ENCODE measurements around the gene HECW1.

Gene HECW1

DNA sequence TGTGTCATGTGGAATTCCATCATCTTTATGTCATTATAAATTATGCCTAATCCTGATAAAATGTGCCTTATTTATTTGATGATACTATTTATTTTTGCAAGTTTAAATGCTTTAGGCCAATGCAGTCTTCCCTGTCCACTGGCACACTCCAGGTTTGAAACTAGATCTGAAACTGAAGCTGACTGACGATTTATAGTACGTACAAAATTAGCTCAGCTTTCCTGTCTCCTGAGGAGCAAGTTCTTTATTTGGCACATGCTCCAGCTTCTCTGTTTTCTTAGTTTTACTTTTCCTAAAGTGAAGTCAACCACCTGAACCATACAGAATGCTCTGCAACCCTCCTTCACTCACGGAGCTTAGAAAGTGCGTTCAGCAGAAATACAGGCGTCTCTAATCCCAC, 164.1 kb downstream of the HECW1 start:
- no peak for DNase-seq

DNA sequence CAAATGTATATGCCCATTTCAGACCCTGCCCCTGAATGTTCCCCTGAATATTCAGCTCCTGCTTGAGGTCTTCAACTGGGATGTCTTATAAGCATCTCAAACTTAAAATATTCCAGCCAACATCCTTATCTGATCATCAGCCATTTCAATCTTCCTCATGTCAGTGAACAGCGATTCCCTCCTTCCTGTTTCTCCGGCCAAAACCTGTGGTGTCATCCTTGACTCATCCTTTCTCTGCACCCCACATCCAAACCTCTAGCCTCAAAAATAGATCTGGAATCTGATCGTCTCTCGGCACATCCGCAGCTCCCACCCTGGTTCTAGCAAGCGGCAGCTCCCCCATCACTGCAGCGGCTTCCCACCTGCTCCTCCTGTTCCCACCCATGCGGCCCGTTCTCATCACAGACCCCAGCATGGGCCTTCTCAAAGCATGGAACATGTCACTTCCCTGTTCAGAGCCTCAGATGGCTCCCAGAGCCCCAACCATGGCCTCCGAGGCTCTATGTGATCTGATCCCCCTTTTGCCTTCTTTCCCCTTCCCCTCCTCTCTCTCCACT, 165.7 kb downstream of the HECW1 start:
- no peak for DNase-seq

DNA sequence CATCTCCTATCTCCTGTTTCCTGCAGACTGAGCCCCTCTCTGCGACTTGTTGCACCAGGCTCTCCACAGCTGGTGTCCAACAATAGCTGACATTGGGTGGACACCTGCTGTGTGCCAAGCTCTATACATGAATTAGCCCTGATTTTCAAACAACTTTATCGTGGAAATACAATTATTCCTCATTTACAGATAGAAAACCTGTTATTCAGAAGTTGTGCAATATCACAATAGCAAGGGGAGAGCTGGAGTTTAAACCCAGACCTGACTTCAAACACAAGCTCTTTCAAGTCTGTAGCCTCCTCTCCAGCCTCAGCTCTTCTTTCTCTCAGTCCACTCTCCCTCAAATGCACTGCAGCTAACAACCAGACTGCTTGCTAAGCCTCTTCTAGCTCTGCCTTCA, 168.8 kb downstream of the HECW1 start:
- no peak for DNase-seq

DNA sequence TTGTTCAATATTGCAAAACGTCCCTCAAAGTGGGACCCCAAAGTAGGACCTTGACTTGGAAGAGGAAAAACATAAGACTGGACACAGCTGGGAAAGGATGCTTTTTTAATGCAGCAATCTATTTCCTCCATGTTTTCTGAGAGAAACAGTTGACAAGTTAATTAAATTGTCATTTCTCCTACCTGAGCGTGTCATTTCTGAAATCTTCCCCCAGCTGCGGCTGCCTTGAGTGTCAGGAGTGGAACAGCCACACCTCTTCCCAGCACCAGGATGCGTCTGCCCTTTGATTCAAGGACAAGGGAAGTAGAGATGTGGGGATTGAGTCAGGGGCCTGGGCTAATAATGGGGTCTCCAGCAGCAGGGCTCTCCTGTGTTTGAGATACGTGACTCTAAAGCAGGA, 171.3 kb downstream of the HECW1 start:
- no peak for DNase-seq

DNA sequence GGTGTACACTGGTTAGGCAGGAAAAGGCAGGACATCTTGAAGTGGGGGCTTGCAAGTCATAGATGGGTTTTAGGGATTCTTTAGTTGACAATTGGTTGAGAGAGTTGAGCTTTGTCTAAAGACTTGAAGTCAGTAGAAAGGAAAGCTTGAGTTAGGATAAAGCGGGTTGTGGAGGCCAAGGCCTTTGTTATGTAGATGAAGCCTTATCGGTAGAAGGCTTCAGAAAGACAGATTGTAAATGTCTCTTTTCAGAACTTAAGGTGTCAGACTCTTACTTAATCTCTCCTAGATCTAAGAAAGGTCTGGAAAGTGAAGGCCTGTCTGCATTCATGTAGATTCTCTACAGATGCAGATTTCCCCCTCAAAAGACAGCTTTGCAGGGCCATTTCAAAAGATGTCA, 177.4 kb downstream of the HECW1 start:
- DNase-seq = no peak

DNA sequence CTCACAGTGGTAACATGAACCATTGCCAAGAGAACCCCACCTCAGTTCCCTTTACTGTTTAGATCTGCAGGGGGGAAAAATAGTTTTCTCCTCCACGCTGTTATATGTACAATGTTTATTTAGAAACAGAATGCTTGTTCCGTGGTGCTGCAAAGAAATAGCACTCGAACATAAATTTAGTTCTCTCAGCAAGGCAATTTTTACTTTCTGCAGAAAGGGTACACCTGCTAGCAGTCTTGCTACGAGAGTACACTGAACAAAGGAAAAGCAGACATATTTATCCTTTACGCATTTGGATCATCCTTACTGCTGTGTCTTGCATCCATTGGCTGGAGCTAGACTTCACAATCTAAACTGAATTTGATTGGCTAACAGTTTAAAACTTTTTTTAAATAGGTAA, 178.5 kb downstream of the HECW1 start:
- DNase-seq = no peak

DNA sequence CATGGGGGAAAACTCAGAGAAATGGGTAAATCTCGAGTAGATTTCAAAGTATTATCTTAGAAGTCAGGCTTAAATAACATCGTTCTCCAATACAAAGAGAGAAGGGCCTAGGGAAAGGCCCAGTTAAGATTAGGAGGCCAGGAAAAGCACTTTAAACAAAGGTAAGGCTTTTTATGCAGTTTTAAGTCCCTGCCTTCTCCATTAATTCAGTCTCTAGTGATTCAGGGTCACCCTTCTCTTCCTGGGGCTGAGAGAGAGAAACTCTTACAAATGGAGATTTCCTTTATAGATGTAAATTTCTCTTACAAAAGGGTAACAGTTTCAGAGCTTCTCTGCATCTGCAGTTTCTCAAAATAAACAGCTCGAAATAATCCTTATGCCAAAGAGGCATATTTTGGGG, 179.3 kb downstream of the HECW1 start:
- no peak for DNase-seq

DNA sequence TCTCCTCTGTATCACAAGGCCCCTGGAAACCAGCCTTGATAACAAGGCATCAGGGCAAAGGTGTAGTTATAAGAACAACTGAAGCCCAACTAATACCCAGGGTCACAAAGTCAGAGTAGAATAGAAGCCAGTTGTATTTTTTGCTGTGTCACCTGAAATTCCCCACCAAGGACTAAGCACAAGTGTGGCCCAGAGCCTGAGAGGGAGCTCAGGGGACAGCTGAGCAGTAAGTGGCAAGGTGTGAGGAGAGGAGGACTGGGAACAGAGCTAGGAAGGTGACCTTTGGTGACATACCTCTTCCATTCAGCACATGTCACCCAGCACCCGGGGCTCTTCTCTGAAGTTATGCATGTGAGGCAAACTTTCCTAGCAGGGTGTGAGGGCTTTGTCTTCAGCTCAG, 179.9 kb downstream of the HECW1 start:
- no peak for DNase-seq

DNA sequence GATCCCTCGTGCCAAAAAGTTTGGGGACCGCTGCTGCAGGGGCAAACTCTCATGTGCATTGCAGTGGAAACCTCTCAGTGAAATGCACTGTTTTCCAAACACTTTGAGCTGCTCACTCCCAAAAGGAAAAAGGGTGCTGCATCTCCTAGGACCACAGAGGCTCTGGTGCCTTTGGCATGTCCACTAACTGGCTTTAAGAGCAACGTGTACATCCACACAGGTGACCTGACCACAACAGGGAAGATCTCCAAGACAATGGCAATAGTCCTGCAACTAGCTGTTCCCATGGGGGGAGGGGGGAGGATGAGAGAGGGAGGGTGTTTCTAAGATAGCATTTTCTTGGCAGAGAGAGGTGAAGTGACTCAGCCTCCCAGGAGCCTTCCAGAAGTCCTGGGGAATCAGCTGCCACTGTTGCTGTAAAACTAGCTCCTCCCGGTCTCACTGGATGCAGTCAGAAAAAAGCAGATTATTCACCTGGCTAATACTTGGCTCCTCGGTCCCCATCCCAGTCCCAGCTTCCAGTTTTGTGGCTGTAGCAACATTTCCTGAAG, 181.7 kb downstream of the HECW1 start:
- DNase-seq = no peak

DNA sequence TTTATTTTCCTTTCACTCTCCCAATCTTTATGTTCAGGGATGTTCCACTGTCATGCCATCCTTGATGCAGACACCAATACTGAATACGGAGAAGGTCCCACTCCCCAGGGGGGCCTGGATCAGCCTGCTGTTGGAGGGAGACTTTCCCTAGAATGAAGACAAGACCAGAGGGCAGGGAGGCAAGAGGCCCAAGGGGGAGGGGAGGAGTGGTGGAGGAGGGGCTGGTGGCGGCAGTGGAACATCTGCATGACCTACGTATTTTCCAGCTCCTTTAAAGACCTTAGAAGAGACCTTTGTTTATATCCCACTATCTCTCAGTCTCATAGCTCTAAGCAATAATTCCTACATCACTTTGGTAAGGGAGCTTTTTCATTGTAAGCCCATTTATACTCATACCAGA, 183.0 kb downstream of the HECW1 start:
- DNase-seq = no peak

DNA sequence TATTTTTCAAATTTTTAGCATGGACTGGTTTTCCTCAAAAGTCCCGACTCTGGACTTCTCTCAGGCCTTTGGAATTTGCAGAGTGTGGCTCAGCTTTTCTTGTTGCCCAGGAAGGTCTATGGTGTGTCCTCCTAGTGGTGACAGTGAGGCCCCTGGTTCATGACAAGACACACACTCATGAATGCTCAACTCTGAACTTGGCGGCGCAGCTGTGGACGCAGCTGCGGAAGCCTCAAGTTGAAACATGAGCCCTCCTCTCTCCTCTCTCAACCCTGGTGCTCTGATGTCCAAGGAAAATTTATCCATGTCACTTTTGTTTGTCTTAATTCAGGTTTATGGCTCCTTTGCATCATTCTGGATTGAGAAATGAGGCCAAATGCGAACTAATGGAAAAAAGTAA, 183.9 kb downstream of the HECW1 start:
- DNase-seq = peak; percentile 67

DNA sequence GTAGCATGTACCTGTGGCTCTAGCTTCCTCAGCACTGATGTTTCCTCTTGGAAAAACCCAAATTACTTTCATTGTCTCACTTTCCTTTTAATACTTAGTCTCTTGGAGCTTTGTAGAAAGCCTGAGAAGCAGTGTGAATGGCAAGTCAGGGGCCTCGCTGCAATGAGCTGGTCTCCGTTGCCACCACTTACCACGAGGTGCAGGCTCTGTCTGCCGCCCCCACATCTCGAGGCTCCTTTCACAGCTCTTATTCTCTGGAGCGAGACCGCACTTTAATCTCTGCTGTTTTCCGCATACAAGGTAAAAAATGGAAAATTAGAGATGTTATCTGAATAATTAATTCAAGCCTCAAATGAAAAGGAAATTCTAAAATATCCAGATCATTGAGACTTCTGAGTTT, 186.2 kb downstream of the HECW1 start:
- no peak for DNase-seq

DNA sequence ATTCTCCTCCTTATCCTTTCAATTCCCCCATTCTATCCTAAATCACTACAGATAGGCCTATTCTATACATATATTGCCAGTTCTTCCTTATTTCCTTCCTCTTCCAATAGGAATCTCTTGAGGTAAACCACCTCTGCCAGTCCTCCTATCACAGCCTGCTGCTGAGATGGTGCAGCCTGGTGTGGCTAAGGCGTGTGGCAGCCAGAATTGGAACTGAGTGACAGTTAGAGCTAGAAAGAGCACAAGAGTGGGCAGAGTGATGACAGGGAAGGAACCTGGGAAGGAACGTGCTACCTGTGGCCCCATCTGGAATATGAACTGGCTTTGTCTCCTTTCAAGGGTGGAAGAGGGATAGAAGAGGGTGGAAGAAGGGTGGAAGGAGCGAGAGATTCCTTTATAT, 187.7 kb downstream of the HECW1 start:
- no peak for DNase-seq

DNA sequence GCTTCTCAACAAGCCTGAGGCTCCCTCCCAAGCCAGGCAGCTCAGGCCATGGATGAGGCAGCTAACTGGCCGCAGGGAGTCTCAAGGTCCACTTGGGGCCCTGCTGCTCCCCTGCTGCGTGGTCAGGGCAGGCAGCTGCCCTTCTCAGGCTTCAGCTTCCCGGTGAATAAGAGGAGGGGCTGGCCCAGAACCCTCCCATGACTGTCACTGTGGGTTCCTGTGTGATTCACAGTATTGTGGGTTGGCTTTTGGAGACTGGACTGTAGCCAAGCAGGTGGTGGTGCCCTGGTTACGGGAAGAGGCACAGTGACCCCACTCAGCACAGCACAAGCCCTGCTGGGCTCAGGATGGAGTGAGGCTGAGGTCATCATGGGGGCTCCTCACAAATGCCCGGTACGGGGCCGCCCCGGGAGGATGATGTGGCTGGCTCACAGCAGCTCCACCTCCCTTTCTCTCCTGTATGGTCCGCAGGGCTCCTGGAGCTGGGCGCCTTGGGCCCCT, 189.8 kb downstream of the HECW1 start:
- peak; percentile 21 for DNase-seq

DNA sequence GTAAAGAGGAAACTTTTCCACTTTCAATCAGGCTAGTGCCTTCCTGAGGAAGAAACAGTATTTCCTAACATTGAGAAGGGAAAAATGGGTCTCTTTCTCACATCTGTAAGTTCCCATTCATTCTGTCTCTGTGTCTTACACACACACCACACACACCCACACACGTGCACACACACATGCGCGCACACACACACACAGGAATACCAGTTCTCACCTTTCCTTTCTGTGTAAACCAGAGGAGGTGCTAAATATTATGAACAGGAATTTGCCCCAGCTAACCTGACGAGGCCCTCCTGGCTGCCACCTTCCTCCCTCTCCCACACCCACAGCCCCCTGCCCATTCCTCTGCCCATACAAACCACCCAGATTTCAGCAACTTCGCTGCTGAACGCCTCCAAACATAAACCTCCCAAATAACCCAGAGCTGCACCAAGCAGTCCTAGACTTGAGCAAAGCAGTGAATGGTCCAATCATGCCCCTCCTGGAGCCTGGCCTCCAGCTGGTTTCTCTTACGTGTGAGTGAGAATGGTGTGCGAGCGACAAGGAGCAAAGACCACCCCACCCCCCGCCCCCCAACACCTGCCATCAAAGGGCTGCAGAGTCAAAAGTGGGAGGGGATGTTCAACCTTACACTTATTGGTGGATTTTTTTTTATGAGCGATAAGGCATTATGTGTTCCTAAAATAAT, 190.5 kb downstream of the HECW1 start:
- DNase-seq = no peak

DNA sequence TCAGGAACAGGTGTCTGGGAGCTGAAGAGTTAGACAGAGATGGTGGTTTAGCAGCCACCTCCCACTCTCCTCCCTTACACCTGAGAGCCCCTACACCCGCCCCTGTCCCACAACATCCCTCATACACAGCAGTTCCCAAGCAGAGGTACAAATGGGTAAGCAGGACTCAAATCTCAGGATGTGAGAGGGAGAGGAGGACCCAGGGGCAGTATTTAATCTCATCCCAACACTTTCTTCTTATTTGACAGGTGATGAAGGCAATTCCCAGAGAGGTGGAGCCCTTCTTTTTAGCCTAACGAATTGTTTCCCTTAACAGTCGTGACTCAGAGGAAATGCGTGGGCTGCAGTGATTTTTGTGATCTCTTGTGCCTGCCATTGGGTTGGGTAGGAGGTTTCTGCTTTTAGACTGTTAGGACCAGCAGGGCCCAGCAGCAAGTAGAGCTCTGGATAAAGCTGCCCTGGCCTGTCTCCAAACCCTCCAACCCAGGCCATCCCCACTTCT, 191.3 kb downstream of the HECW1 start:
- no peak for DNase-seq

DNA sequence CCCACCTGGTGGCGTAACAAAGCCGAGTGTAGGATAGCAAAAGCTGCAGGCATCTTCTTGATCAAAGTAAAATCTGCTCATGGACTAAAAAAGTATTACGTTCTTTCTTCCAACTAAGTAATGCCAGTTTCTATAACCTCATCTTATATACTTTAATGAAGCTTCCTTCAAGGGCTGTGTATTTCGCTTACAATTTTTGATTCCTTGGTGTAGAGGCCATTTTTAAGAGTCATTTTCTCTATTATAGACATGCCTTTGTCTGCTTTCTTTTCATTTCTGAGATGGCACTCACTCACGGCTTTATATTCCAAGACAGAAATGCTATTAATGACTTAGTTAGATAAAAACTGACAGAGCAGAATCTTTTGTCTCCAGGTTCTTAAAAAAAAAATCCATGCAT, 194.0 kb downstream of the HECW1 start:
- DNase-seq = no peak

DNA sequence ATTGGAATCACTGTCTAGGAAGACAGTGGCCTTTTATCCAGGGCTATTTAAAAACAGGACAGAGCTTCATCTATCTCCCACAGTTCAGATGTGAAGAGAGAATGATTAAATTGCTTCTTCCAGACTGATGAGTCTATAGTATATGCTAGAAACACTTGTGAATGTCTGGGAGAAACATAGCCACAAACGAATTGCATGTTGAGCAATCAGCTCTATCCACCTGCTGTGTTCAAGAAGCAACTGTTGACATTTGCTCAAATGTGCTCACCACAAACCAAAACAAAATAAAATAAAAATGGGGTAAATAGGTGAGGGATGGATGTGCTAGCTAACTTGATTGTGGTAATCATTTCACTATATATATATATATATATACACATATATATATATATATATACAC, 195.1 kb downstream of the HECW1 start:
- no peak for DNase-seq

DNA sequence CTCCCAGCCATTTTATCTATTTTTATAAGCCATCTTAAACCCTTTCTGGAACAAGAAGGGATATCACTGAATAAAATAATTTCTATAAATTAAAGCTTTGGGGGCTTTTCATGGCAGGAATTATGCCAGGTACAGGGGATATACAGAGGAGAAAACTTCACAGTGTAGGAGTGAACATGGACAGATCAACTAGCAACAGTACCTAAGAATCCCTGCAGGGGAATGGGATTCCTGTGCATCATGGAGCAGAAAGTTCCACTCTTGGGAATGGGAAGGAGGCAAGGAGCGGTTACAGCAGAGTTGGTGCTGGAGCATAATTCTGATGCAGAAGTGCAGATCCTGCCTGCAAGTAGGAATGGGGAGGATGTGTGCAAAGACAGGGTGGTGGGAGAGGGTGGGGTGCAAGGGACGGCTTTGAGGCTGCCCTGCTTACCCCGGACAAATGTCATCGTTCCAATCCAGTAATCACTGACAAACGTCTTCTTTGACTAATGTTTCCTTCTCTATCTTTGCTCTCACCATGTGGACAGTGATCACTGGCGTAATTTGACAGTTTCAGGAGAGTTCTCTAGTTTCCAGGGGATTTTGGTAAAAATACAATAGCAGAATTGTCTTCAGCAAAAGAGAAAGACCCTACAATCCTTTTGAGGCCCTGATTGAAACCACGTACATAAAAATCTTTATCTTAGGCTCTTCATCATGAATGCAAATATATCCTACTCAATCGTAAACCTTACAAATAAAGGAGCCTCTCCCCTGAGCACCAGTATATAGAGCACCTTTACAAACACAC, 196.7 kb downstream of the HECW1 start:
- DNase-seq = no peak

DNA sequence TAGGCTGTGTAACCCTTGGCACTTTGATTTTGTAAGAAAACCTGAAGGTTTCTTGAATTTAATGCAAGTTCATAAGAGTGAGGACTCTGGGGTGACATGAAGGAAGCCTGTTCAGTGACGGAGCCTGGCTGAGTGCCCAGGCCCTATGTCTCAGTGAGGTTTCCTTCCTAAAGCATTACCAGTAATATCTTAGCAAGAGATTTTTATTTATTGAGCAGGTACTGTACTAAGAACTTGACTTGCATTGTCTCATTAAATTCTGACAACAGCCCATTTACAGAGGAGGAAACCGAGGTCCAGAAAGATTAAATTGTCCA, 197.2 kb downstream of the HECW1 start:
- DNase-seq = no peak

DNA sequence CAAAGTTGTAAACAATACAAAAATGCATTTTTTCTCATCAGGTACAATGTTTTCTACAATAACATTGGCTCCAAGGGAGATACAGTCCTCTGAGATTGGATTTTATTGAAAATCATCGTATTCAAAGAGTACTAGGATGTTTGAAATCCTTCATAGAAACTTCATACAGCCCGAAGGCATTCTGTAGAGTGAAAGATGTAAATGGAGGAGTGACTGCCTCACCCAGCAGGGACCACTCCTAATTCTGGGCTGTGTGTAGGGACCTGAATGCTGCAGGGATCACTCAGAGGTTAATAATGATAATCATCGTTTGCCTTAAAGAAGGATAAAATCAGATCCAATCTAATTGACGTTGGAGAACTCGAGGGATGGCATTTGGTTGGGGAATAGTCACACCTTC, 198.6 kb downstream of the HECW1 start:
- no peak for DNase-seq

DNA sequence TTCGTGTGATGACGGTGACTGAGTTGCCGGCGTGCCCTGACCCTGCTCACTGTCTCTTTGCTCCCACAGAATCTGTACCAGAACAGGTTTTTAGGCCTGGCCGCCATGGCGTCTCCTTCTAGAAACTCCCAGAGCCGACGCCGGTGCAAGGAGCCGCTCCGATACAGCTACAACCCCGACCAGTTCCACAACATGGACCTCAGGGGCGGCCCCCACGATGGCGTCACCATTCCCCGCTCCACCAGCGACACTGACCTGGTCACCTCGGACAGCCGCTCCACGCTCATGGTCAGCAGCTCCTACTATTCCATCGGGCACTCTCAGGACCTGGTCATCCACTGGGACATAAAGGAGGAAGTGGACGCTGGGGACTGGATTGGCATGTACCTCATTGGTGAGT, 199.2 kb downstream of the HECW1 start:
- DNase-seq = no peak

DNA sequence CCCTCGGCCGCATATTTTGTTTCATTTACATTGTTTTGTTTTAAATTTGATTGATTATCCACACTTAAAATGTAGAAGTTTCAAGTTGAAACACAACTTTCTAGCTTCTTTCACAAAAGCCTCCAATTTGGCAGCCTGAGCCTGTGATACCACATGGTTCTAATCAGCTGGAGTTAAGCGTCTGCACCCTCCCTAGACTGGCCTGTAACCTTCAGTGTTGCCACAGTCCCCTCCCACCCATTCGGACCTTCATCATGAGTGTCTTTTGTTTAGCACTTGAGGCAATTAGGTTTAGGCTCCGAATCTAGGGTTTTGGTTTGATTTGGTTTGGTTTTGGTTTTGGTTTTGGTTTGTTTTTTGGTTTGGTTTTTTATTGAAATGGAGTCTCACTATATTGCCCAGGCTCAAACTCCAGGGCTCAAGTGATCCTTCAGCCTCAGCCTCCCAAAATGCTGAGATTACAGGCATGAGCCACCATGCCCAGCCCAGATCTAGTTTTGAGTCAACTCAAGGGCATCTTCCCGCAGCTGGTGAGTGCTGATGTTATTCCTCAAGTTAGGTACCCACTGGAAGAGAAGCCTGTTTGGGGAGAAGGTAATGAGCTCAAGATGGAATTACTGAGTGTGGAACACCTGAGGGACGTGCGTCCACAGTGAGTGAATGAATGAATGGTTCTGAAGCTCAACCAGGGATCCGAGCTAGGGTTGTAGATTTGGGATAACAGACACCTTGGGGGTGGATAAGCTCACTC, 201.4 kb downstream of the HECW1 start:
- no peak for DNase-seq

Data from right hindlimb (tissue), 1 donor.